Gastrocnemius medialis (tissue), 4 donors: ENCODE measurements around the gene DOK5.

ENCODE experiments used
- CTCF ChIP-seq, 5 experiments: fragments of 450-650 bp in 3 of 5; fragments of 200-600 bp in 2 of 5; sonication (generic) in 2 of 5; IDR thresholded peaks in 4 of 5; conservative IDR thresholded peaks in 1 of 5; 1 replicate in 4 of 5; 2 replicates in 1 of 5; pipeline ENCODE4 v1.5.1; 2016 to 2019; ENCODE audit warnings: antibody characterized with exemption in 5 of 5, mild to moderate bottlenecking in 3 of 5, moderate library complexity in 3 of 5
- POLR2A ChIP-seq, 2 donors: fragments of 450-650 bp; IDR thresholded peaks; one replicate each; pipeline ENCODE4 v1.6.1; 2017; ENCODE audit warnings: antibody characterized with exemption in 2 of 2, mild to moderate bottlenecking in 2 of 2, moderate library complexity in 2 of 2

- TF ChIP-seq CTCF (IDR thresholded peaks at IDR 0.05 in 4 of 5, conservative IDR thresholded peaks at IDR 0.05 in 1 of 5) (no peak), POLR2A (IDR thresholded peaks at IDR 0.05) (no peak)
Observed at GRCh38 chr20:54452277-54452676, 23.1 kb upstream of the DOK5 start.
